ENCODE measurements around the gene RBP7.

The RBP7 gene

DNA sequence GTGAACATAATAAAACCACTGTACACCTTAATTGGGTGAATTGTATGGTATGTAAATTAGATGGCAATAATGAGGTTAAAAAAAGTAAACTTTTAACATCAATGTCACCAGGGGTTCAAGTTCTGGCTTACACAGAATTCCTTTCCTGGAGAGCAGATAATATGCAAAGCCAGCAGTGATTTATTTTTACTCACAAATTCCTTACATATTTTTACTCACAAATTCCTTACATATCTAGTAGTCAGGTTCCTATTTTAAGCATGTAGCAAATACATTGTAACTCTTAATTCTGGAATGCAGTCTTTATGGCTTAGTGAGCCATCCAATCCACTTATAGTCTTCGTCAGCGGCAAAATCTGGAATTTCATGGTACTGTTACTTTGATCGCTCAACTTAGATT, 34.4 kb downstream of the RBP7 start:
- DNase-seq (ENCODE audit: low spot score), result no peak

DNA sequence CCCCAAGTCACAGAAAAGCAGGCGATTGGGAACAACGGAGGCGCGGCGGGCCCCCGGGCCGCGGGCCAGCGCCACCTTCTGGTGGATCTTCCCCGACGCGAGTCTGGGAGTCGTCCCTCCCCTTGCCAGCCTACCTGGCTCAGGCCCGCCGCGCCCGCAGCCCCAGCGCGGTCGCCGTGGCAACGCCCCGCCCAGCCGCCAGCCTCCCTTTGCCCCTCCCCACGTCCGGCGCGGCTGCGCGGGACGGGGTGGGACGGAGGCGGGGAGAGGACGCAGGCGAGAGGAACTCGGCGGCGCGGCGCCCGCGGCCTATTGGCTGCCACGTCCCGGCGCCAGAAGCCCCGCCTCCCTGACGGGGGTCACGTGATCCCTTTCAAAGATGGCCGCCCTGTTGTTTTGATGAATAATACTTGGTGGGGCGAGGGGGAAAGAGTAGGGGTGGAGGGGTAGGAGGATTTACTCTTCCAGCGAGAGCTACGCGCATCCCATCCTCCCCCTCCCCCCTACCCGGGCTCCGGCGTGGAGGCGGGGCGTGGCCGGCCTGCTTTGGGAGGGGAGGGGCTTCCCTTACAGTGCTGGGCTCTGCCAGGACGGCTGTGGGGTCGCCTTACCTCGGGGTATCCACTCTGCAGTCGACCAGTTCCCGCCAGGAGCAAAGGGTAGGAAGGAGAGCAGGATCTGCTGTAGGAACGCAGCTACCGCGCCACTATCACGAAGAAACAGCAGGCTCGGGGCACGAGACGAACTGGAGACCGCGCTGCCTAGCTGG, 35.7 kb downstream of the RBP7 start, which contains the start of gene UBE4B:
Gene UBE4B (plus strand): TSS at position 369 of the 769 bp plus-strand sequence. CDS start 713 bp downstream, outside the sequence.
- DNase-seq (ENCODE audit: low spot score), result peak; percentile 99

GRCh38 chr1:10033359-10033845, 36.4 kb downstream of the RBP7 start:
- peak; percentile 54 for DNase-seq (ENCODE audit: low spot score)

DNA sequence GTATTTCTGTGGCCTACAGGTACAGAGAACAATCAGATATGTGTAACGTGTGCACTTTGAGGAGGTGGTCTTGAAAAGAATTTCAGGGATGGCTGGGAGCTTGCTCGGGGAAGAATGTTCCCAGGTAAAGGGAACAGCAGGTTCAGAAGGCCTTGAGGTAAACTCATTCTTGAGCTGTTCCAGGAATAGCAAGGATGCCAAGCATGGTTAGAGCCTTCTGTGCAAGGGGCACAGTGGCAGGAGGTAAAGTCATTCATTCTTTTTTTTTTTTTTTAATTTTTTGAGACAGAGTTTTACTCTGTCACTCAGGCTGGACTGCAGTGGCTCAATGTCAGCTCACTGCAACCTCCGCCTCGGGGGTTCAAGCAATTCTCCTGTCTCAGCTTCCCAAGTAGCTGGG, 45.7 kb downstream of the RBP7 start:
- DNase-seq (ENCODE audit: low spot score), result no peak

DNA sequence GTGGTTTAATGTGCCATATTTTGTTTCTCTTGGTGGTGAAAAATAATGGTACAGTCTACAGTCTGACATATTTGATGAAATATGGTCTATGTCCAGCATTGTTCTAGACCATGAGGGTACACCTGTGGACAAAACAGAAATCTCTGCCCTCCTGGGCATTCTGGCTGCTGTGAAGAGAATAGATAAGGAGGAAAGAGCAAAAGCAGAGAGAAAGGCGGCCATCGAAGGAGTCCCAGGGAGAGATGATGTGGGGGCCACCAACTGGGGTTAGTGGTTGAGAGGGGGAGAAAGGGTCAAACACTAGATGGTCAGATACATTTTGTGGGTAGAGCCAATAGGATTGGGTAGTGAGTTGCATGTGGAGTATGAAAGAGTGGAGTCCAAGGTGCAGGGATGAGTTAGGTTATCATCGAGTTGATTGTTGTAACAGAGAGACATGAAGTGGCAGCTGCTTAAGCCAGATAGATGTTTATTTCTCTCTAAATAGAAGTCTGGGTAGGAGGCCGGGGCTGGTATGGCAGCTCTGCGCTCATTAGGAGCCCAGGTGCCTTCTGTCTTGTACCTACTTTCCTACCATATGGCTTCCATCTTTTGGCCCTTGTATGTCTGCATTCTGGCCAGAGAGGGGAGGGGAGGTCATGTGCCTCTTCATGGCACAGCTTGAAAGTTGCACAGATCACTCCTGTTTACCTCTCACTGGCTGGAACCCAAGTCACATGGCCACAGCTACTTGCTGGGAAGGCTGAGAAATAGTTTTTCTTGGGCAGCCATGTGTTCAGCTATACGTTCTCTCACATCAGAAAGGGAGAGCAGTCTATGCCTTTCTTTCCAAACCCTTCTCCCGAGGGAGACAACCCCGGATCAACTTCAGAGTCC, 48.7 kb downstream of the RBP7 start:
- peak; percentile 61 for DNase-seq (ENCODE audit: low spot score)

- peak; percentile 51 for DNase-seq (ENCODE audit: low spot score)
Observed at GRCh38 chr1:10046356-10047085, 49.5 kb downstream of the RBP7 start.

- no peak for DNase-seq (ENCODE audit: low spot score)
Observed at GRCh38 chr1:10048601-10049000, 51.6 kb downstream of the RBP7 start.

GRCh38 chr1:10050611-10051010, 53.6 kb downstream of the RBP7 start:
- no peak for DNase-seq (ENCODE audit: low spot score)

DNA sequence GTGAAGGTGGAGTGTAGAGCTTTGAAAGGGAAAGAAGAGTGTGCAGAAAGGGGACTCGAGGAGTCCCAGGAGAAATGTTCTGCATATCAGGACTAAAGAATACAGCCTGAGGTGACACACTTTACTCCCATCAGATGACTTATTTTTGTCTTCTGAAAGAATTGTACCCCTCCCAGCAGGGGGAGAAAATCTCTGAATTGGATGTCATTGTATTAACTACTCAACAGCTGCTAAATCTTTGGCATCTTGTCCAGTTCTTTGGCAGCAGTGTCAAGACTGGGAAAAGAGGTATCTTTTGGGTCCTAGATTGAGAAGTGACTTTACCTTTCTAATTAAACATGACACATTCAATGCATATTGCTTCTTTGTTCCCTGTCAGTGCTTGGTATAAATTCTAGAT, 54.6 kb downstream of the RBP7 start:
- no peak for DNase-seq (ENCODE audit: low spot score)

DNA sequence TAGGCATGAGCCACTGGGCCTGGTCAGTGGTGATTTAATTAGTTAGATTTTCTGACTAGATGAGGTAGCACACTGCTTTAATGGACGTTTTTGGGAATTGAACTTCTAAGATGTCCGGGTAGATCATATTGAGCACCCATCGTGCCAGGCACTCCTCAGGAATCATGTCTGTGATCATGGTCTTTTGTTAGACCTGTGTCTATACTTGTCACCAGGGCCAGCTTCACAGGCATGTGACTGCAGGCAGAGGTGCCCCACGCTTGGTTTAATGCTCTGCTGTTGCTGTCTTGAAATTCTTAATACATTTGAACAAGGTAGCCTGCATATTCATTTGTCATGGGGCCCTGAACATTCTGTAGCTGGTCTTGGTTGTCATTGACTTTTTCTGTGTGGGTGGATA, 55.3 kb downstream of the RBP7 start:
- DNase-seq (ENCODE audit: low spot score), result no peak

DNA sequence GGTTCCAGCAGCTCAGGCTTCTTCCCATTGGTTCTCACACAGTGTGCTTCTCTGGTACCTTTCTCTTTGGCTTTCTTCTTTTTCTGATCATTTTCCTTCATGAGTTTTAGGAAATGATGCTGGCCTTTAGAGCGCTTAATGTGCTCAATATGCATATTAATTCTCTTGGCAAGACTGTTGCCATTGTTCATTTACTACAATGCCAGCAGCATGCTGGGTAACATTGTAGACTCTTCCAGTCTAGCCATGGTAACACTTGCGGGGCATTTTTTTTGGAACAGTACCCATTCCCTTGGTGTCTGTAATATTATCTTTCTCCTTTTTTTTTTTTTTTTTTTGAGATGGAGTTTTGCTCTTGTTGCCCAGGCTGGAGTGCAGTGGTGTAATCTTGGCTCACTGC, 57.4 kb downstream of the RBP7 start:
- peak; percentile 88 for DNase-seq (ENCODE audit: low spot score)

DNA sequence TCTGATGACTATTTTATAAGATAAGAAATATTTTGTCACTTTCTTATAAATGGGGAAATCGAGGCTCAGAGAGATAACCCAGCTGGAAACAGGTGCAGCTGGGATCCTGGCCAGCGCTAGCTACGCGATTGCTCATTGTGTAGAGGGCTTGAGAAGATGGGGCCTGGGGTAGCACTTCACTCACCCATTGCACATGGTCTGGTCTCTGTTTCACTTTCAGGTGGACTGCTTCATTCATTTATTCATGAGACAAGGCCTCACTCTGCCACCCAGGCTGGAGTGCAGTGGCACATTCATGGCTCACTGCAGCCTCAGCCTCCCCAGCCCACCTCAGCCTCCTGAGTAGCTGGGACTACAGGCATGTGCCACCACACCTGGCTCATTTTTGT, 59.6 kb downstream of the RBP7 start:
- DNase-seq (ENCODE audit: low spot score), result no peak

DNA sequence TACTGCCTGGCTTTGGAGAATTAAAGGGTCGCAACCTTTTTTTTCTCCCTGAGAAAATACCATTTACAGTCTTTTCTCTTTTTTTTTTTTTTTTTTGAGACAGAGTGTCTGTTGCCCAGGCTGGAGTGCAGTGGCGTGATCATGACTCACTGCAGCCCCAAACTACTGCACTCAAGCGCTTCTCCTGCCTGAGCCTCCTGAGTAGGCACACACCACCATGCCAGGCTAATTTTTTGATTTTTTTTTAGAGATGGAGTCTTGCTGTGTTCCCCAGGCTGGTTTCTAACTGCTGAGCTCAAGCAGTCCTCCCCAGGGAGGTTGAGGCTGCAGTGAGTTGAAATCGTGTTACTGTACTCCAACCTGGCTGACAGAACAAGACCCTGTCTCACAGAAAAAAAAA, 60.3 kb downstream of the RBP7 start:
- peak; percentile 48 for DNase-seq (ENCODE audit: low spot score)

GRCh38 chr1:10057796-10058195, 60.8 kb downstream of the RBP7 start:
- DNase-seq (ENCODE audit: low spot score), result no peak

DNA sequence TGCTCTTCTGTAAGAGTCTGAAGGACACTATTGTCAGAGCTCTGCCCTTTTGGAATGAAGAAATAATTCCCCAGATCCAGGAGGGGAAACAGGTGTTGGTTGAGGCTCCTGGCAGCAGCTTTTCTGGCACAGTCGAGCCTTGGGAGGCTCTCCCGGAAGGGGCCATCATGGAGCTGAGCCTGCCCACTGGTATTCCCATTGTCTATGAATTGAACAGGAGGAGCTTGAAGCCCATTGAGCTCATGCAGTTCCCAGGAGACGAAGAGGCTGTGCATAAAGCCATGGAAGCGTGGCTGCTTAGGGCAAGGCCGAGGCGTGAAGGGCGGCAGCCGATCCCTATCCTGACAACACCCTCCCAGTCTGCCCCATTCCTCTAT, 62.3 kb downstream of the RBP7 start:
- no peak for DNase-seq (ENCODE audit: low spot score)

- DNase-seq (ENCODE audit: low spot score), result no peak
Observed at GRCh38 chr1:10060311-10061100, 63.5 kb downstream of the RBP7 start.

DNA sequence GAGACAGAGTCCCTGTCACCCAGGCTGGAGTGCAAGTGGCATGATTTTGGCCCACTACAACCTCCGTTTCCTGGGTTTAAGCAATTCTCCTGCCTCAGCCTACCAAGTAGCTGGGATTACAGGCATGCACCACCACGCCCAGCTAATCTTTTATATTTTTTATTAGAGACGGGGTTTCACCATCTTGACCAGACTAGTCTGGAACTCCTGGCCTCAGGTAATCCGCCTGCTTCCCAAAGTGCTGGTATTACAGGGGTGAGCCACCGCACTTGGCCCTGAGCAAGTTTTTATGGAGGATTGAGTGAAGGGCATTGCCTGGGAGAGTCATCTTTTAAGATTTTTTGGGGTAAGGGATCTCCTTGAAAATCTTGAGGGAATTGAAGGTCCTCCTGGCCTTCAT, 64.2 kb downstream of the RBP7 start:
- DNase-seq (ENCODE audit: low spot score), result no peak

DNA sequence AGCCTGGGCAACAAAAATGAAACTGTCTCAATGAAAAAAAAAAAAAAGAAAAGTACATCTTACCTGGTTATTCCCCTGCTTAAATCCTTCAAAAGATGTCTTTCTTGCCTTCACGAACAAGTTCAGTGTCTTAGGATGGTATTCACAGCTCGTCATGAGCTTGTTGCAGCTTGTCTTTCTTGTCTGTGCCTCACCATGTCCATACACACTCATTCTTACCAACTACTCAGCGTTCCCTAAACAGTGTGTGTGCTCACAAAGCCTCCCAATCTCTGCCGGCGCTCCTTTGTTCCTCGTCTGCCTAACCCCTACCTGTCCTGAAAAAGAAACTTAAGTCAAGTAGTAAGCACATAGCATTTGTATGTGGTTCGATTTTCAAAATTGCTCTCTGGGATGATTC, 66.8 kb downstream of the RBP7 start:
- no peak for DNase-seq (ENCODE audit: low spot score)

GRCh38 chr1:10064416-10065343, 67.7 kb downstream of the RBP7 start:
- no peak for DNase-seq (ENCODE audit: low spot score)

DNA sequence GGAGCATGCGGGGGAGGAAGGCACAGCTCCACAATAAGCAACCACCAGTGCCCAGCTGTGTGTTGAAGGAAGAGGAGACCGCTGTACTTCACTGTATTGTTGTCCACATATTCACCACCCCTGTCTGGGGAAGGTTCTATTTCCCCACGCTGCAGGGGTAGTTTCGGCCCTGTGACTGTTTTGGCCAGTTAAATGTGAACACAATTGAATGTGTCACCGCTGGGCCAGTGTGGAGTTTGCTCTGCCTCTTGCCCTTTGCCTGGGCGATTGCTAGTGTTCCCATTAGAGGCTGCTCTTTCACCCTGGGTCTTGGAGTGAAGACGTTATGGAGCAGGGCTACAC, 68.3 kb downstream of the RBP7 start:
- DNase-seq (ENCODE audit: low spot score), result peak; percentile 75

All from pons (tissue), 1 donor.